ENCODE data around the gene SLC44A5. TPM values are rescaled to one million over a fixed set of nuclear protein-coding genes. Genes with fewer than 3 reads are reported as not detected.

Gene SLC44A5
- total RNA-seq, 2 donors from 2014 or later = 0.17 to 5.4 TPM

DNA sequence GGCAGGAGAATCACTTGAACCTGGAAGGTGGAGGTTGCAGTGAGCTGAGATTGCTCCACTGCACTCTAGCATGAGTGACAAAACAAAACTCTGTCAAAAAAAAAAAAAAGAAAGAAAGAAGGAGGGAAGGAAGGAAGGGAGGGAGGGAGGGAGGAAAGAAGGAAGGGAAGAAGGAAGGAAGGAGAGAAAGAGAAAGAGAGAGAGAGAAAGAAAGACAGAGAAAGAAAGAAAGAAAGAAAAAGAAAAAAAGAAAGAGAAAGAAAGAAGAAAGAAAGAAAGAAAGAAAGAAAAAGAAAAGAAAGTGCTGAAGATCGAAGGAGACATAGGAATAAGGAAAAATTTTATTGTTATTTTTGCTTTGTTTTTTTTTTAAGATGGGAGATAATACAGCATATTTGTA, 166.7 kb downstream of the SLC44A5 start:
- DNase-seq = no peak
- intact Hi-C loops (cut with DNase I) = no loop called here
- no peaks in the 10 kb centered on the region for H3K27me3 ChIP-seq
- no peaks in the 10 kb centered on the region for H3K9me3 ChIP-seq
- H3K4me3 ChIP-seq = no peak overlapping the region
- no peaks in the 10 kb centered on the region for H3K36me3 ChIP-seq
- no peaks in the 10 kb centered on the region for H3K4me1 ChIP-seq
- no peak overlapping the region for H3K9ac ChIP-seq (ENCODE audit: low read depth in 2 of 2, low read length in 2 of 2)
- H3K27ac ChIP-seq = no peak overlapping the region
- TF ChIP-seq, protein P1, sequence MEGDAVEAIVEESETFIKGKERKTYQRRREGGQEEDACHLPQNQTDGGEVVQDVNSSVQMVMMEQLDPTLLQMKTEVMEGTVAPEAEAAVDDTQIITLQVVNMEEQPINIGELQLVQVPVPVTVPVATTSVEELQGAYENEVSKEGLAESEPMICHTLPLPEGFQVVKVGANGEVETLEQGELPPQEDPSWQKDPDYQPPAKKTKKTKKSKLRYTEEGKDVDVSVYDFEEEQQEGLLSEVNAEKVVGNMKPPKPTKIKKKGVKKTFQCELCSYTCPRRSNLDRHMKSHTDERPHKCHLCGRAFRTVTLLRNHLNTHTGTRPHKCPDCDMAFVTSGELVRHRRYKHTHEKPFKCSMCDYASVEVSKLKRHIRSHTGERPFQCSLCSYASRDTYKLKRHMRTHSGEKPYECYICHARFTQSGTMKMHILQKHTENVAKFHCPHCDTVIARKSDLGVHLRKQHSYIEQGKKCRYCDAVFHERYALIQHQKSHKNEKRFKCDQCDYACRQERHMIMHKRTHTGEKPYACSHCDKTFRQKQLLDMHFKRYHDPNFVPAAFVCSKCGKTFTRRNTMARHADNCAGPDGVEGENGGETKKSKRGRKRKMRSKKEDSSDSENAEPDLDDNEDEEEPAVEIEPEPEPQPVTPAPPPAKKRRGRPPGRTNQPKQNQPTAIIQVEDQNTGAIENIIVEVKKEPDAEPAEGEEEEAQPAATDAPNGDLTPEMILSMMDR (IDR thresholded peaks at IDR 0.05) = no peak

DNA sequence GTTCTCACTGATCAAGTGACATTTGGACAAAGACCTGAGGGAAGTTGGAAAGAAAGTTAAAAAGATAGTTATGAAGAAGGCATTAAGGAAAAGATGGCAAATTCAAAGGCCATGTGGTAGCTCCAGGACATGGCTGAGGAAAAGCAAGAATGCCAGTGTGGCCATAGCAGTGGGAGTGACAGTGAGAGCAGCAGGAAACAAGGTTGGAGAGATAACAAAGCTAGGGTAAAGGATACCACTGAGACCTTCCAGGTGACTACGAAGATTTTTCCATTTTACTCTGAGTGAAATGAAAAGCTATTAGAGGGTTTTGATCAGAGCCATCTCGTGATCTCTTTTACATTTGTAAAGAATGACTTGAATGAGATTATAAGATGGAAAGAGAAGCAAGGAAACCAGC, 170.6 kb downstream of the SLC44A5 start:
- no peak for DNase-seq
- Histone ChIP-seq H3K9ac (ENCODE audit: low read depth in 2 of 2, low read length in 2 of 2) (no peak overlapping the region), H3K4me3 (no peak overlapping the region), H3K4me1 (no peaks in the 10 kb centered on the region), H3K36me3 (no peaks in the 10 kb centered on the region), H3K9me3 (no peaks in the 10 kb centered on the region), H3K27me3 (no peaks in the 10 kb centered on the region), H3K27ac (no peak overlapping the region)
- intact Hi-C loops (cut with DNase I) = no loop called here
- TF ChIP-seq, protein P1 (IDR thresholded peaks at IDR 0.05) = no peak

DNA sequence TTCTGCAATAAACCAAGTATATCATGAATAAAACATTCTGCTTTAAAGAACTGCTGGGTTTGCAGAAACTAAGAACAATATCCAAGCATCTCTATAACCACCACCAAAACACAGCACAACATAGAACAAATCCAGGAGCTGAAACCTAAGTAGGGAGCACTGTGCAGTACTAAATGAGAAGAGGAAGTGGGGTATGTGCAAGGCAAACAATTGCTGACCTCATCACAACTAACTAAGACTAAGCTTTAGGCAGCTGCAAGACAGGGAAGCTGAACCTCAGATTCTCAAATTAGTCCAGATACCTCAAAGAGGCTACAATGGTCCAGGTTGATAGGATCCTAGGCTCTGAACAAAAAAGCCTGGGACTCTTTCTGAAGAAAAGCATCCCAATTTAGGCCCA, 172.6 kb downstream of the SLC44A5 start:
- H3K27ac ChIP-seq = no peak overlapping the region
- DNase-seq = no peak
- H3K9me3 ChIP-seq = no peaks in the 10 kb centered on the region

DNA sequence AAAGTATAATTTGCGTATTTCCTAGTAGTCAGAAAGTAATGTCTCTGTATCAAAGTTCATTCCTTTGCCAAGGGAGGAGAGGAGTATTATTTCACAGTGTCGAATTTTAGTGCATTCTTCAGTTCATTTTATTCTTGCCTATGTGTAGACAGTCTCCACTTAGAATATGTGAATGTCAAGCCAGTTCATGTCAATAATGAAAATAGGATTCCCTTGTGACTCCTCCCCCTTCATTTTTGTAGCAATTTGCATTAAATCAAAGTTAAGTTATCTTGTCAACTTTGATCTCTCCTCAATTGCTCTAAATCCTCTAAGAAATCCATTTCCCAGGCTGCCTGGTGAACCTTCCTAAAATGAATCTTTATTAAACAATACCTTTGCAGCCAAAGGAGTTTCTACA, 179.1 kb downstream of the SLC44A5 start:
- no peak for DNase-seq
- no peaks in the 10 kb centered on the region for H3K9me3 ChIP-seq
- intact Hi-C loops (cut with DNase I) = no loop called here
- H3K27ac ChIP-seq = no peak overlapping the region
- no peak overlapping the region for H3K9ac ChIP-seq (ENCODE audit: low read depth in 2 of 2, low read length in 2 of 2)
- no peaks in the 10 kb centered on the region for H3K36me3 ChIP-seq
- no peaks in the 10 kb centered on the region for H3K4me1 ChIP-seq
- TF ChIP-seq, protein P1 (IDR thresholded peaks at IDR 0.05) = no peak
- H3K4me3 ChIP-seq = no peak overlapping the region
- no peaks in the 10 kb centered on the region for H3K27me3 ChIP-seq

More for the DNA sequence above, 172.6 kb downstream of the SLC44A5 start:
- H3K36me3 ChIP-seq = no peaks in the 10 kb centered on the region
- no peak overlapping the region for H3K9ac ChIP-seq (ENCODE audit: low read depth in 2 of 2, low read length in 2 of 2)
- no peaks in the 10 kb centered on the region for H3K4me1 ChIP-seq
- TF ChIP-seq, protein P1 (IDR thresholded peaks at IDR 0.05) = no peak
- intact Hi-C loops (cut with DNase I) = no loop called here
- H3K4me3 ChIP-seq = no peak overlapping the region
- no peaks in the 10 kb centered on the region for H3K27me3 ChIP-seq

DNA sequence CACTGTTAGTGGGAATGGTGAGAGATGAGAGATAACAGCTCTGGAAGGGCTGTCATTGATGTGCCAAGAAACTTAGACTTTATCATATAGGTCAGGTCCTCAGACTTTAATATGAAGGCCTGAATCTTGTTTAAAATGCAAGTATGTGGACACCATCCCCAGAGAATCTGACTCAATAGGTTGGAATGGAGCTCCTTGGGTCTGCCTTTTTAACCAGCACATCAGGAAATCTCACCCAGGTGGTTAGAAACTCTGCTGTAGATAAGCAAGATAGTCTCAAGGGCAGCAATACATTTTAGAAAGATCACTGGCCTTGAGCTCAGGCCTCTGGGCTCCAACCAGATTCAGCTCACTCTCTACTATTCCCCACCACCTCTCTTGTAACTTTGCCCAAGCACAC, 180.4 kb downstream of the SLC44A5 start:
- no peaks in the 10 kb centered on the region for H3K27me3 ChIP-seq
- H3K9me3 ChIP-seq = no peaks in the 10 kb centered on the region
- no peaks in the 10 kb centered on the region for H3K4me1 ChIP-seq
- no peak overlapping the region for H3K9ac ChIP-seq (ENCODE audit: low read depth in 2 of 2, low read length in 2 of 2)
- no peaks in the 10 kb centered on the region for H3K36me3 ChIP-seq
- TF ChIP-seq, protein P1 (IDR thresholded peaks at IDR 0.05) = no peak
- intact Hi-C loops (cut with DNase I) = no loop called here
- H3K4me3 ChIP-seq = no peak overlapping the region
- no peak for DNase-seq
- H3K27ac ChIP-seq = no peak overlapping the region

DNA sequence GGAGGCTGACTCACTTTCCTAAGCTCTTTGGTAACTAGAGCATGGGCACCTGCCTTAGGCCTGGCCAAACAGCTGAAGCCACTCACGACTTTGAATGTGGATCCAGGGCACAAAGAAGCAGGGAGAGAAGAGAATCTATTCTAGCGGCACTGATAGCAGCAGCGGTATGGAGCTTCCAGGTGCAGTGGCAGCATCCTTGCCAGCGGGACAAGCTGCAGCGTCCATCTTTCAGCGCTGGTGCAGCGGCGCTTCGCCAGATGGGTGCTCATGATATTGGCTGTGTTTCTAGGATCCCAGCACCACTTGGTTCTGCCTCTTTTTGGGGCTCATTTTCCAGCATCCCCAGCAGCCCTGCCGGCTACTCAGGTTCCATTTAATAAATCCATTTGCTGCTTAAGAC, 184.2 kb downstream of the SLC44A5 start:
- H3K4me3 ChIP-seq = no peak overlapping the region
- DNase-seq = no peak
- no peak overlapping the region for H3K27ac ChIP-seq
- H3K9ac ChIP-seq (ENCODE audit: low read depth in 2 of 2, low read length in 2 of 2) = no peak overlapping the region
- H3K36me3 ChIP-seq = no peaks in the 10 kb centered on the region
- H3K9me3 ChIP-seq = no peaks in the 10 kb centered on the region
- intact Hi-C loops (cut with DNase I) = no loop called here
- TF ChIP-seq, protein P1 (IDR thresholded peaks at IDR 0.05) = no peak
- H3K27me3 ChIP-seq = no peaks in the 10 kb centered on the region
- no peaks in the 10 kb centered on the region for H3K4me1 ChIP-seq
